ENCODE data around the gene EPRS1.
"Not testable (repeated sequence)": the region's sequence is repeated elsewhere in the genome, so short reads cannot be mapped to it uniquely, and the experiment has no call there.

GRCh38 chr1:220086261-220086686, 40.0 kb upstream of the EPRS1 start:
- not testable (repeated sequence) for TF ChIP-seq CTCF, POLR2A (IDR thresholded peaks at IDR 0.05)

Data from uterus (tissue), 2 donors.